Measurements from ENCODE around the gene TDG.

GRCh38 chr12:104010606-104011169 lies 45.0 kb downstream of the TDG start:
- TF ChIP-seq CTCF (conservative IDR thresholded peaks at IDR 0.05; ENCODE audit: low read length) (no peak), EZH2phosphoT487 (IDR thresholded peaks at IDR 0.05; ENCODE audit: borderline replicate concordance, low read depth, low read length) (no peak)

All from OCI-LY7 (cell line).